NCI-H146 treated with DMSO at 0.1 percent for 48 hours (cell line): ENCODE results near the gene AFAP1.
A peak's percentile ranks its signal among the peaks of the same experiment; 100 is the strongest.
"Not testable (repeated sequence)": the region's sequence is repeated elsewhere in the genome, so short reads cannot be mapped to it uniquely, and the experiment has no call there.

Experiments used
- DNase-seq: peaks from one replicate; lab custom pipeline; 2025; ENCODE audit not compliant: unreplicated experiment; lab: John Stamatoyannopoulos, UW

The AFAP1 gene

GRCh38 chr4:7950301-7951092, 10.8 kb upstream of the AFAP1 start:
- DNase-seq = no peak

- DNase-seq = no peak
Observed at GRCh38 chr4:7949759-7950158, 10.1 kb upstream of the AFAP1 start.

GRCh38 chr4:7947927-7948326, 8.3 kb upstream of the AFAP1 start:
- no peak for DNase-seq

GRCh38 chr4:7945709-7946380, 6.2 kb upstream of the AFAP1 start:
- DNase-seq = no peak

- no peak for DNase-seq
Observed at GRCh38 chr4:7944599-7945220, 5.0 kb upstream of the AFAP1 start.

GRCh38 chr4:7943688-7944087, 4.0 kb upstream of the AFAP1 start:
- DNase-seq = not testable (repeated sequence)

GRCh38 chr4:7943211-7943610, 3.5 kb upstream of the AFAP1 start:
- DNase-seq = no peak

GRCh38 chr4:7941965-7942496, 2.4 kb upstream of the AFAP1 start:
- no peak for DNase-seq

- DNase-seq = no peak
Observed at GRCh38 chr4:7941111-7941964, 1.7 kb upstream of the AFAP1 start.

- DNase-seq = no peak
Observed at GRCh38 chr4:7938609-7939376, 868 bp downstream of the AFAP1 start.

GRCh38 chr4:7938266-7938608, 1.4 kb downstream of the AFAP1 start:
- DNase-seq = no peak

GRCh38 chr4:7937006-7937405, 2.7 kb downstream of the AFAP1 start:
- DNase-seq = no peak

- DNase-seq = no peak
Observed at GRCh38 chr4:7933651-7934510, 5.8 kb downstream of the AFAP1 start.

- no peak for DNase-seq
Observed at GRCh38 chr4:7932287-7932686, 7.4 kb downstream of the AFAP1 start.

- DNase-seq = peak; percentile 19
Observed at GRCh38 chr4:7929118-7929951, 10.3 kb downstream of the AFAP1 start.

GRCh38 chr4:7928711-7929110, 10.9 kb downstream of the AFAP1 start:
- DNase-seq = no peak

- DNase-seq = no peak
Observed at GRCh38 chr4:7926822-7927221, 12.8 kb downstream of the AFAP1 start.

GRCh38 chr4:7924570-7924969, 15.1 kb downstream of the AFAP1 start:
- no peak for DNase-seq

GRCh38 chr4:7924163-7924562, 15.5 kb downstream of the AFAP1 start:
- DNase-seq = no peak
